ENCODE results near the gene TMEM163.

TMEM163 gene

GRCh38 chr2:134715932-134716643 lies 2.7 kb downstream of the TMEM163 start:
- TF ChIP-seq CTCF (IDR thresholded peaks at IDR 0.05): no peak
- Histone ChIP-seq H3K4me3 (no peak overlapping the region), H3K4me1 (peaks cover 0 to 22% (median 15%) of the 10 kb centered on the region in 4 donors), H3K9me3 (no peaks in the 10 kb centered on the region), H3K27me3 (peaks cover 0 to 63% of the 10 kb centered on the region in 2 donors), H3K36me3 (no peaks in the 10 kb centered on the region), H3K27ac (no peak overlapping the region)
- DNase-seq: no peak
- intact Hi-C loops (cut with DNase I; ENCODE audit: low total_unique reads): no loop called here

- DNase-seq: no peak
- Histone ChIP-seq H3K4me1 (peaks cover 0 to 20% (median 14%) of the 10 kb centered on the region in 4 donors), H3K27me3 (peaks cover 0 to 52% of the 10 kb centered on the region in 2 donors), H3K36me3 (no peaks in the 10 kb centered on the region), H3K27ac (no peak overlapping the region), H3K9me3 (no peaks in the 10 kb centered on the region), H3K4me3 (no peak overlapping the region)
- intact Hi-C loops (cut with DNase I; ENCODE audit: low total_unique reads): no loop called here
- no peak for TF ChIP-seq CTCF (IDR thresholded peaks at IDR 0.05)
These were observed 4.6 kb downstream of the TMEM163 start for GRCh38 chr2:134714228-134714627.

GRCh38 chr2:134713606-134714005 lies 5.2 kb downstream of the TMEM163 start:
- Histone ChIP-seq H3K4me1 (peaks cover 0 to 14% (median 12%) of the 10 kb centered on the region in 4 donors), H3K27ac (no peak overlapping the region), H3K9me3 (no peaks in the 10 kb centered on the region), H3K36me3 (no peaks in the 10 kb centered on the region), H3K27me3 (peaks cover 0 to 47% of the 10 kb centered on the region in 2 donors), H3K4me3 (no peak overlapping the region)
- TF ChIP-seq CTCF (IDR thresholded peaks at IDR 0.05): no peak
- intact Hi-C loops (cut with DNase I; ENCODE audit: low total_unique reads): no loop called here
- no peak for DNase-seq

- Histone ChIP-seq H3K27ac (no peak overlapping the region), H3K4me3 (no peak overlapping the region), H3K4me1 (peaks cover 0 to 10% (median 7%) of the 10 kb centered on the region in 4 donors), H3K27me3 (peaks cover 0 to 43% of the 10 kb centered on the region in 2 donors), H3K9me3 (no peaks in the 10 kb centered on the region), H3K36me3 (no peaks in the 10 kb centered on the region)
- no peak for DNase-seq
- intact Hi-C loops (cut with DNase I; ENCODE audit: low total_unique reads): no loop called here
- TF ChIP-seq CTCF (IDR thresholded peaks at IDR 0.05): no peak
These were observed 5.6 kb downstream of the TMEM163 start for GRCh38 chr2:134713176-134713575.

- Histone ChIP-seq H3K36me3 (no peaks in the 10 kb centered on the region), H3K4me1 (peaks cover 0 to 5% (median 3%) of the 10 kb centered on the region in 4 donors), H3K27me3 (peaks cover 0 to 42% of the 10 kb centered on the region in 2 donors), H3K4me3 (no peak overlapping the region), H3K27ac (no peak overlapping the region), H3K9me3 (no peaks in the 10 kb centered on the region)
- intact Hi-C loops (cut with DNase I; ENCODE audit: low total_unique reads): no loop called here
- DNase-seq: no peak
- TF ChIP-seq CTCF (IDR thresholded peaks at IDR 0.05): no peak
These were observed 6.1 kb downstream of the TMEM163 start for GRCh38 chr2:134712736-134713135.
